Immature natural killer cell (primary cell): ENCODE measurements around the gene EEF1A2. TPM values are rescaled to one million over a fixed set of nuclear protein-coding genes. Genes with fewer than 3 reads are reported as not detected.

Experiments
- DNase-seq, 3 donors: peaks; one replicate each; pipeline ENCODE4 v3.0.0; 2022; ENCODE audit warnings: mixed read lengths in 1 of 3
- H3K27ac Mint-ChIP-seq, 6 donors: one replicate each; pipeline ENCODE4 v1.8.0; 2020; ENCODE audit warnings: mixed read lengths in 6 of 6, mild to moderate bottlenecking in 5 of 6, inconsistent platforms in 4 of 6, moderate library complexity in 3 of 6
- H3K27me3 Mint-ChIP-seq, 3 donors: one replicate each; pipeline ENCODE4 v1.8.0; 2020 to 2021; ENCODE audit warnings: low read depth in 3 of 3, mild to moderate bottlenecking in 3 of 3, mixed read lengths in 3 of 3, moderate library complexity in 3 of 3, inconsistent platforms in 1 of 3
- H3K36me3 Mint-ChIP-seq, 3 donors: one replicate each; pipeline ENCODE4 v1.8.0; 2020; ENCODE audit warnings: mixed read lengths in 3 of 3, inconsistent platforms in 2 of 3, mild to moderate bottlenecking in 2 of 3
- H3K4me1 Mint-ChIP-seq, 2 donors: one replicate each; pipeline ENCODE4 v1.8.0; 2020; ENCODE audit warnings: inconsistent platforms in 2 of 2, mild to moderate bottlenecking in 2 of 2, mixed read lengths in 2 of 2, moderate library complexity in 1 of 2
- H3K4me3 Mint-ChIP-seq, 5 donors: one replicate each; pipeline ENCODE4 v1.8.0; 2020; ENCODE audit warnings: mild to moderate bottlenecking in 5 of 5, mixed read lengths in 5 of 5, inconsistent platforms in 3 of 5, moderate library complexity in 3 of 5
- H3K9me3 Mint-ChIP-seq, 6 donors: one replicate each; pipeline ENCODE4 v1.8.0; 2020; ENCODE audit warnings: mild to moderate bottlenecking in 6 of 6, mixed read lengths in 6 of 6, inconsistent platforms in 4 of 6, moderate library complexity in 3 of 6
- polyA plus RNA-seq, 3 donors: library from polyadenylated mRNA; unstranded; fragments of 300-500 nt; fragmentation: Illumina TruSeq; gene quantifications; one replicate each; pipeline ENCODE4 v1.2.3, GENCODE V29; 2021

The EEF1A2 gene
- not detected for polyA plus RNA-seq

GRCh38 chr20:63498960-63499337 lies at the start of gene EEF1A2:
Gene EEF1A2 (minus strand): TSS chr20:63499083. CDS start chr20:63497763, 1,320 bp downstream.
- no peaks in the 10 kb centered on the region for H3K9me3 Mint-ChIP-seq
- peak; percentile 40 to 55 (median 51) for DNase-seq
- H3K27ac Mint-ChIP-seq = no peak within 1 kb of the TSS
- H3K4me3 Mint-ChIP-seq = peak within 1 kb of the TSS in 2 of 5 donors; percentile 5 to 30
- H3K27me3 Mint-ChIP-seq = peaks cover 4 to 8% (median 5%) of the 10 kb centered on the region in 3 donors
- peaks cover 0 to under 1% (median 0%) of the 10 kb centered on the region in 3 donors for H3K36me3 Mint-ChIP-seq
- H3K4me1 Mint-ChIP-seq = peaks cover 0 to 2% of the 10 kb centered on the region in 2 donors

- no peak overlapping the region for H3K27ac Mint-ChIP-seq
These were observed 49.7 kb upstream of the EEF1A2 start for GRCh38 chr20:63548542-63548941.

GRCh38 chr20:63547725-63548480 lies 49.0 kb upstream of the EEF1A2 start, which contains the start of gene SRMS:
Gene SRMS (minus strand): TSS chr20:63547749. CDS start chr20:63547463, 286 bp downstream.
- Mint-ChIP-seq H3K27me3 (peaks cover 2 to 12% (median 6%) of the 10 kb centered on the region in 3 donors), H3K36me3 (peaks cover 0 to 5% (median 0%) of the 10 kb centered on the region in 3 donors), H3K4me1 (peaks cover 8 to 9% of the 10 kb centered on the region in 2 donors), H3K9me3 (no peaks in the 10 kb centered on the region), H3K27ac (no peak within 1 kb of the TSS), H3K4me3 (no peak within 1 kb of the TSS)
- no peak for DNase-seq

More at GRCh38 chr20:63548542-63548941, 49.7 kb upstream of the EEF1A2 start:
- H3K4me3 Mint-ChIP-seq = no peak overlapping the region
- peaks cover 12 to 14% of the 10 kb centered on the region in 2 donors for H3K4me1 Mint-ChIP-seq
- no peak for DNase-seq
- H3K27me3 Mint-ChIP-seq = peaks cover 5 to 17% (median 6%) of the 10 kb centered on the region in 3 donors
- H3K36me3 Mint-ChIP-seq = peaks cover 0 to 4% (median 0%) of the 10 kb centered on the region in 3 donors
- H3K9me3 Mint-ChIP-seq = no peaks in the 10 kb centered on the region

GRCh38 chr20:63546956-63547724 lies 48.3 kb upstream of the EEF1A2 start:
- peaks cover 2 to 6% (median 6%) of the 10 kb centered on the region in 3 donors for H3K27me3 Mint-ChIP-seq
- H3K36me3 Mint-ChIP-seq = peaks cover 0 to 5% (median 0%) of the 10 kb centered on the region in 3 donors
- no peak overlapping the region for H3K4me3 Mint-ChIP-seq
- DNase-seq = no peak
- no peaks in the 10 kb centered on the region for H3K9me3 Mint-ChIP-seq
- H3K4me1 Mint-ChIP-seq = peaks cover under 1 to 3% of the 10 kb centered on the region in 2 donors
- no peak overlapping the region for H3K27ac Mint-ChIP-seq

- Mint-ChIP-seq H3K27me3 (peaks cover 2 to 6% (median 6%) of the 10 kb centered on the region in 3 donors), H3K27ac (no peak overlapping the region), H3K4me3 (no peak overlapping the region), H3K9me3 (no peaks in the 10 kb centered on the region), H3K36me3 (peaks cover 0 to 5% (median 0%) of the 10 kb centered on the region in 3 donors), H3K4me1 (peaks cover 0 to 2% of the 10 kb centered on the region in 2 donors)
- DNase-seq = no peak
These were observed 47.5 kb upstream of the EEF1A2 start for GRCh38 chr20:63546256-63546955.

- Mint-ChIP-seq H3K4me1 (no peaks in the 10 kb centered on the region), H3K4me3 (no peak overlapping the region), H3K27ac (no peak overlapping the region), H3K36me3 (peaks cover 0 to 5% (median 0%) of the 10 kb centered on the region in 3 donors), H3K9me3 (no peaks in the 10 kb centered on the region), H3K27me3 (peaks cover 2 to 6% (median 5%) of the 10 kb centered on the region in 3 donors)
- DNase-seq = no peak
These were observed 46.9 kb upstream of the EEF1A2 start for GRCh38 chr20:63545814-63546213.

- DNase-seq = no peak
- no peak overlapping the region for H3K4me3 Mint-ChIP-seq
- no peak overlapping the region for H3K27ac Mint-ChIP-seq
- peaks cover 2 to 6% (median 5%) of the 10 kb centered on the region in 3 donors for H3K27me3 Mint-ChIP-seq
- H3K9me3 Mint-ChIP-seq = no peaks in the 10 kb centered on the region
- peaks cover 0 to 5% (median 0%) of the 10 kb centered on the region in 3 donors for H3K36me3 Mint-ChIP-seq
- H3K4me1 Mint-ChIP-seq = no peaks in the 10 kb centered on the region
These were observed 46.2 kb upstream of the EEF1A2 start for GRCh38 chr20:63544958-63545516.

- H3K4me1 Mint-ChIP-seq = no peaks in the 10 kb centered on the region
- no peak for DNase-seq
- H3K27me3 Mint-ChIP-seq = peaks cover 5 to 6% (median 5%) of the 10 kb centered on the region in 3 donors
- H3K36me3 Mint-ChIP-seq = peaks cover 0 to 5% (median 0%) of the 10 kb centered on the region in 3 donors
- H3K4me3 Mint-ChIP-seq = no peak overlapping the region
- no peaks in the 10 kb centered on the region for H3K9me3 Mint-ChIP-seq
- H3K27ac Mint-ChIP-seq = no peak overlapping the region
These were observed 45.5 kb upstream of the EEF1A2 start for GRCh38 chr20:63544241-63544957.

- H3K4me3 Mint-ChIP-seq = peak overlapping the region in 1 of 5 donors; percentile 17
- peaks cover 3 to 5% (median 4%) of the 10 kb centered on the region in 3 donors for H3K27me3 Mint-ChIP-seq
- H3K27ac Mint-ChIP-seq = no peak overlapping the region
- DNase-seq = no peak
- no peaks in the 10 kb centered on the region for H3K4me1 Mint-ChIP-seq
- H3K9me3 Mint-ChIP-seq = no peaks in the 10 kb centered on the region
- peaks cover 0 to 5% (median 0%) of the 10 kb centered on the region in 3 donors for H3K36me3 Mint-ChIP-seq
These were observed 44.9 kb upstream of the EEF1A2 start for GRCh38 chr20:63543733-63544132.

- Mint-ChIP-seq H3K27ac (no peak overlapping the region), H3K9me3 (no peaks in the 10 kb centered on the region), H3K36me3 (peaks cover 0 to 5% (median 0%) of the 10 kb centered on the region in 3 donors), H3K27me3 (peaks cover 3% of the 10 kb centered on the region in 3 donors), H3K4me1 (no peaks in the 10 kb centered on the region), H3K4me3 (no peak overlapping the region)
- DNase-seq = no peak
These were observed 44.2 kb upstream of the EEF1A2 start for GRCh38 chr20:63543131-63543530.

GRCh38 chr20:63542696-63543095 lies 43.8 kb upstream of the EEF1A2 start:
- Mint-ChIP-seq H3K4me3 (no peak overlapping the region), H3K27ac (no peak overlapping the region), H3K36me3 (peaks cover 0 to 5% (median 0%) of the 10 kb centered on the region in 3 donors), H3K27me3 (peaks cover 3% of the 10 kb centered on the region in 3 donors), H3K4me1 (peaks cover 0 to 2% of the 10 kb centered on the region in 2 donors), H3K9me3 (no peaks in the 10 kb centered on the region)
- DNase-seq = no peak

- Mint-ChIP-seq H3K27ac (no peak overlapping the region), H3K4me1 (peaks cover 0 to 2% of the 10 kb centered on the region in 2 donors), H3K4me3 (no peak overlapping the region), H3K27me3 (peaks cover 3% of the 10 kb centered on the region in 3 donors), H3K9me3 (no peaks in the 10 kb centered on the region), H3K36me3 (peaks cover 0 to 5% (median 0%) of the 10 kb centered on the region in 3 donors)
- DNase-seq = no peak
These were observed 43.2 kb upstream of the EEF1A2 start for GRCh38 chr20:63542031-63542559.
